Mesothelial cell of epicardium (in vitro differentiated cells): ENCODE measurements around the gene GPC6. TPM values are rescaled to one million over a fixed set of nuclear protein-coding genes. Genes with fewer than 3 reads are reported as not detected.

ENCODE experiments used
- DNase-seq, 2 experiments: peaks; one replicate each; pipeline ENCODE4 v3.0.0; 2021; ENCODE audit warnings: low spot score in 2 of 2; ENCODE audit not compliant: unreplicated experiment in 2 of 2
- H3K27ac Mint-ChIP-seq: 2 replicates; pipeline ENCODE4 v1.8.0; 2021; ENCODE audit warnings: mixed read lengths
- H3K27me3 Mint-ChIP-seq: 2 replicates; pipeline ENCODE4 v1.8.0; 2021; ENCODE audit warnings: low read depth, mixed read lengths
- H3K36me3 Mint-ChIP-seq: 2 replicates; pipeline ENCODE4 v1.8.0; 2021; ENCODE audit warnings: mixed read lengths
- H3K4me1 Mint-ChIP-seq: 2 replicates; pipeline ENCODE4 v1.8.0; 2021; ENCODE audit warnings: mixed read lengths
- H3K4me3 Mint-ChIP-seq: 2 replicates; pipeline ENCODE4 v1.8.0; 2021; ENCODE audit warnings: mild to moderate bottlenecking, moderate library complexity, mixed read lengths
- H3K9me3 Mint-ChIP-seq: 2 replicates; pipeline ENCODE4 v1.8.0; 2021; ENCODE audit warnings: mixed read lengths
- total RNA-seq: library from RNA; stranded (reverse); gene quantifications from 3 replicates; pipeline ENCODE4 v1.2.1, GENCODE V29; 2021
- TF ChIP-seq, protein P1 (sequence below): fragments of 200-600 bp; sonication (generic); IDR thresholded peaks from one replicate; pipeline ENCODE4 v1.5.0; 2021; ENCODE audit warnings: antibody characterized with exemption; ENCODE audit not compliant: unreplicated experiment

Gene GPC6
- total RNA-seq, 1 donor from 2014 or later: 112 TPM

DNA sequence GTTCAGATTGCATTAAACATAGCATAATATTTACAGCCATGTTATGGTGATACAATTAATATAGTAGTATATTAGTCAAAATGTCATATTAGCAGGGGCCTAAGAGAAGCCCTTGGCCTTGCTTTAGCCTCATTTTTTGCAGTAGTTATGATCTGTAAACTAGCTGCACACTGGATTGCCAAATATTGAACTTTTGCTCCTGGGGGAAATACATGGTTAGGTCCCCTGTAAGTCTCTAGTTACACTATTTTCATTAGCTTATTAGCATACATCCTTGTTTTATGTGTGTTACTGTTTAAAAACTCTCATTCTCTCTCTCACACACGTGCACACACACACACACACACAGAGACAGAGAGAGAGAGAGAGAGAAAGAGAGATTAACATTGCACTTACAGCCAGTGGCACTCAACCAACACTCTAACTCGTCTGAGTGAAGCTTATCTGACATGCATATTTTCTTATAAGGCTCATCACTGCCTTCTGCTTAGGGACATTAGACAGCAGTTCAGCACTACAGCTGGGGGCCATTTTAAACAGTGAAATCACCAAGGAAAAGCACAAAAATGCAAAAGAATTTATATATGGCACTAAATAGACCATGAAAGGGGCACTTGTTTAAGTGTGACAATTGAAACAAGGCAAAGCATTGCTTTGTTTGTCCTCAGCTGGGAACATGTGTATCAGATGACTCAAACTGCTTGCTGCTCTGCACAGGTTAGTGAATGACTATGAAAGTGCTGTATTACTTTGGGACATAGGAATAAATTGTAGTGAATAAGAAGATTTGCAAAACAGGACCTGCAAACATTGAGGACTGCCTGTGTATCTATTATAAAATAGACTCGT, 278.7 kb downstream of the GPC6 start:
- Mint-ChIP-seq H3K4me1 (peaks cover 35% of the 10 kb centered on the region), H3K4me3 (no peak overlapping the region), H3K36me3 (peaks cover 4% of the 10 kb centered on the region), H3K27me3 (no peaks in the 10 kb centered on the region), H3K27ac (no peak overlapping the region), H3K9me3 (peaks cover 5% of the 10 kb centered on the region)
- DNase-seq: no peak
- TF ChIP-seq, protein P1, sequence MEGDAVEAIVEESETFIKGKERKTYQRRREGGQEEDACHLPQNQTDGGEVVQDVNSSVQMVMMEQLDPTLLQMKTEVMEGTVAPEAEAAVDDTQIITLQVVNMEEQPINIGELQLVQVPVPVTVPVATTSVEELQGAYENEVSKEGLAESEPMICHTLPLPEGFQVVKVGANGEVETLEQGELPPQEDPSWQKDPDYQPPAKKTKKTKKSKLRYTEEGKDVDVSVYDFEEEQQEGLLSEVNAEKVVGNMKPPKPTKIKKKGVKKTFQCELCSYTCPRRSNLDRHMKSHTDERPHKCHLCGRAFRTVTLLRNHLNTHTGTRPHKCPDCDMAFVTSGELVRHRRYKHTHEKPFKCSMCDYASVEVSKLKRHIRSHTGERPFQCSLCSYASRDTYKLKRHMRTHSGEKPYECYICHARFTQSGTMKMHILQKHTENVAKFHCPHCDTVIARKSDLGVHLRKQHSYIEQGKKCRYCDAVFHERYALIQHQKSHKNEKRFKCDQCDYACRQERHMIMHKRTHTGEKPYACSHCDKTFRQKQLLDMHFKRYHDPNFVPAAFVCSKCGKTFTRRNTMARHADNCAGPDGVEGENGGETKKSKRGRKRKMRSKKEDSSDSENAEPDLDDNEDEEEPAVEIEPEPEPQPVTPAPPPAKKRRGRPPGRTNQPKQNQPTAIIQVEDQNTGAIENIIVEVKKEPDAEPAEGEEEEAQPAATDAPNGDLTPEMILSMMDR: no peak

DNA sequence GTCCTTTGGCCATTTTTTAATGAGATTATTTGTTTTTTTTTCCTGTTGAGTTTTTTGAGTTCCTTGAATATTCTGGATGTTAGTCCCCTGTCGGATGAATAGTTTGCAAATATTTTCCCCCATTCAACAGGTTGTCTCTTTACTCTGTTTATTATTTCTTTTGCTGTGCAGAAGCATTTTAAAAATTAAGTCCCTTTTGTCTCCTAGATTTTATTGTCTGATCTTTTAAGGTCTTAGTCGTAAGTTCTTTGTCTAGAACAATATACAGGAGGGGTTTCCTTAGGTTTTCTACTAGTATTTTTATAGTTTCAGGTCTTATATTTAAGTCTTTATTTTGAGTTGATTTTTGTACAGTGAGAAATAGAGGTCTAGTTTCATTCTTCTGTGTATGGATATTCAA, 284.4 kb downstream of the GPC6 start:
- peaks cover 4% of the 10 kb centered on the region for H3K36me3 Mint-ChIP-seq
- no peak overlapping the region for H3K4me3 Mint-ChIP-seq
- no peaks in the 10 kb centered on the region for H3K27me3 Mint-ChIP-seq
- DNase-seq: no peak
- H3K9me3 Mint-ChIP-seq: peaks cover 5% of the 10 kb centered on the region
- TF ChIP-seq, protein P1: no peak
- no peak overlapping the region for H3K27ac Mint-ChIP-seq
- peaks cover 27% of the 10 kb centered on the region for H3K4me1 Mint-ChIP-seq

DNA sequence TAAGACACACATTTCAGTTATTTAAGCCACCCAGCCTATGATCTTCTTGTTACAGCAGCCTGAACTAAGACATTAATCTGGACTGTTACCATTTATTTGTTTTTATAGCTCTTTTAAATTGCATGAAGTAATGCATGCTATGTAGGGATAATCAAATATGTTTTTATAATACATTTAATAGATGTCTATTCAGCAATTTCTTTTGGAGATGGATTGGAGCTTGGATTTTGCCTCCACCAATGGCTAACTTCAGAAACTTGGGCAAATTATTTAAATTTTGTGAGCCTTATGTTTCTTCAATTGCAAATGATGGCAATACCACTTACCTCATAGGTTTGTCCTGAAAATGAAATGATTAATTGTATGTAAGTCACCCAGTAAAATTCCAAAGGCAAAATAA, 288.7 kb downstream of the GPC6 start:
- Mint-ChIP-seq H3K4me1 (peaks cover 32% of the 10 kb centered on the region), H3K9me3 (no peaks in the 10 kb centered on the region), H3K27ac (no peak overlapping the region), H3K4me3 (no peak overlapping the region), H3K27me3 (no peaks in the 10 kb centered on the region), H3K36me3 (no peaks in the 10 kb centered on the region)
- no peak for DNase-seq
- TF ChIP-seq, protein P1: no peak

DNA sequence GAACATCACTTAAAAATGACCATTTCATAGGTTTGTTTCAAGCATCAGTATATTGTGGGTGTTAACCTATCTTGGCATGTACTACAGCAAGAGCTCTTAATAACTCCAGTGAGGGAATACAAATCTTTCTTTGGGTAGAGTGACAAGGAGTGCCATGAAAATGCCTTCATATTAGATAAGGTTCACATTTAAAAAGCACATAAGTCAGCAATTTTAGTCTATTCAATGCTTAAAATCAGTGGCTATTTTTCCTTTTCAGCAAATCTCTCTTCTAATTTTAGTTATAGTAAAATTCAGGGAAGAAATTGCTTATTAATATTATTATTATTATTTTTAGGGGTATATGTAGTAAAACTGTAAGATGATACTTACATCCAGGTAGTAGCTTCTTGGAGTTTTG, 291.1 kb downstream of the GPC6 start:
- Mint-ChIP-seq H3K27ac (no peak overlapping the region), H3K4me1 (peaks cover 39% of the 10 kb centered on the region), H3K9me3 (no peaks in the 10 kb centered on the region), H3K36me3 (no peaks in the 10 kb centered on the region), H3K4me3 (no peak overlapping the region), H3K27me3 (no peaks in the 10 kb centered on the region)
- TF ChIP-seq, protein P1: no peak
- DNase-seq: no peak

DNA sequence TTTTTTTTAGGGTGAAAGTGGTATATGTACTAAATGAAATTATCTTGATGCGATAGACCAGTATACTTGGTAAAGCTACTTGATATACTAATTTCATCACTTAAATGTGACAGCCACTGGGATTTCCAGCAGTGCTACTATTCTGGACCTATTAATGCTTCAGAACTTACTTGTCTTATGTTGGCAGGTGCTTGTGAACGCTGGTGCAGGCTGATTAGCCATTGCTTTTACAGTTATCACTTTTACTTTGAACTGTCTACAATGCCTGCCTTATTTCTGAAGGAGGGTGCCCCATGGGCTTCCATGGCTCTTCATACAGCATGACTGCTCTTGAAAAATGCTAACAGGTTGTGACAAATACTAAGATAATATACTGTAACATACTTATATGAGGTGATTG, 294.7 kb downstream of the GPC6 start:
- Mint-ChIP-seq H3K4me3 (no peak overlapping the region), H3K36me3 (no peaks in the 10 kb centered on the region), H3K4me1 (peaks cover 20% of the 10 kb centered on the region), H3K9me3 (no peaks in the 10 kb centered on the region), H3K27ac (no peak overlapping the region), H3K27me3 (no peaks in the 10 kb centered on the region)
- no peak for DNase-seq
- TF ChIP-seq, protein P1: no peak
